HT1080 (cell line): ENCODE measurements around the gene RTKN2. TPM values are rescaled to one million over a fixed set of nuclear protein-coding genes. Genes with fewer than 3 reads are reported as not detected.
A peak's percentile ranks its signal among the peaks of the same experiment; 100 is the strongest.

Experiments used
- DNase-seq: peaks from one replicate; pipeline ENCODE4 v3.0.0-alpha.2; 2015; ENCODE audit warnings: low read depth
- total RNA-seq: library from RNA; depleted of rRNA; stranded (reverse); fragments of >200 nt; shearing (Covaris generic); gene quantifications from 2 replicates; pipeline ENCODE4 v1.2.3, GENCODE V29; 2014

The RTKN2 gene
- total RNA-seq, 1 experiment from 2014 or later: 6.5 TPM

GRCh38 chr10:62230344-62231121 lies 38.1 kb downstream of the RTKN2 start:
- DNase-seq: peak; percentile 45

- no peak for DNase-seq
Observed at GRCh38 chr10:62225362-62225761, 43.3 kb downstream of the RTKN2 start.

- DNase-seq: peak; percentile 40
Observed at GRCh38 chr10:62224606-62225005, 44.0 kb downstream of the RTKN2 start.

- DNase-seq: no peak
Observed at GRCh38 chr10:62217683-62218082, 51.0 kb downstream of the RTKN2 start.

GRCh38 chr10:62214364-62214874 lies 54.2 kb downstream of the RTKN2 start:
- no peak for DNase-seq

- no peak for DNase-seq
Observed at GRCh38 chr10:62205750-62206399, 62.8 kb downstream of the RTKN2 start.

GRCh38 chr10:62199584-62199983 lies 69.1 kb downstream of the RTKN2 start:
- DNase-seq: no peak

GRCh38 chr10:62196528-62196927 lies 72.1 kb downstream of the RTKN2 start:
- no peak for DNase-seq

GRCh38 chr10:62195675-62195926 lies 73.0 kb downstream of the RTKN2 start:
- DNase-seq: no peak

- no peak for DNase-seq
Observed at GRCh38 chr10:62194924-62195674, 73.5 kb downstream of the RTKN2 start.

- DNase-seq: no peak
Observed at GRCh38 chr10:62193479-62193878, 75.2 kb downstream of the RTKN2 start.

- no peak for DNase-seq
Observed at GRCh38 chr10:62189131-62189530, 79.5 kb downstream of the RTKN2 start.

- no peak for DNase-seq
Observed at GRCh38 chr10:62188021-62188616, 80.5 kb downstream of the RTKN2 start.

- no peak for DNase-seq
Observed at GRCh38 chr10:62186999-62187675, 81.5 kb downstream of the RTKN2 start.

- no peak for DNase-seq
Observed at GRCh38 chr10:62185919-62186692, 82.5 kb downstream of the RTKN2 start.

- no peak for DNase-seq
Observed at GRCh38 chr10:62183857-62184795, 84.5 kb downstream of the RTKN2 start.

- DNase-seq: no peak
Observed at GRCh38 chr10:62183442-62183841, 85.2 kb downstream of the RTKN2 start.

- DNase-seq: no peak
Observed at GRCh38 chr10:62182595-62182994, 86.0 kb downstream of the RTKN2 start.

- no peak for DNase-seq
Observed at GRCh38 chr10:62182171-62182570, 86.5 kb downstream of the RTKN2 start.
